GM21717 (cell line): ENCODE data around the gene LGR6.
"Not testable (repeated sequence)": the region's sequence is repeated elsewhere in the genome, so short reads cannot be mapped to it uniquely, and the experiment has no call there.

Experiments used
- ATAC-seq: cut with Tn5 transposase; IDR thresholded peaks from one replicate; pipeline ENCODE4 v1.9.1; 2021; ENCODE audit warnings: mild to moderate bottlenecking, moderate library complexity; ENCODE audit not compliant: unreplicated experiment

The LGR6 gene

GRCh38 chr1:202193614-202194327, at the start of gene LGR6:
LGR6 (plus strand) TSS chr1:202193799; CDS start chr1:202193990, 191 bp downstream.
- no peak for ATAC-seq

GRCh38 chr1:202144402-202145067, 49.1 kb upstream of the LGR6 start, which contains the start of gene ARL8A:
ARL8A (minus strand) TSS chr1:202144737; CDS start chr1:202144572, 165 bp downstream.
- peak; percentile 68 for ATAC-seq

- ATAC-seq = no peak
Measured at GRCh38 chr1:202145068-202145743, 48.4 kb upstream of the LGR6 start.

- not testable (repeated sequence) for ATAC-seq
Measured at GRCh38 chr1:202145744-202146140, 47.9 kb upstream of the LGR6 start.

GRCh38 chr1:202146279-202146678, 47.3 kb upstream of the LGR6 start:
- no peak for ATAC-seq

GRCh38 chr1:202146993-202147392, 46.6 kb upstream of the LGR6 start:
- no peak for ATAC-seq

GRCh38 chr1:202148391-202148790, 45.2 kb upstream of the LGR6 start:
- ATAC-seq = no peak

- no peak for ATAC-seq
Measured at GRCh38 chr1:202149566-202149965, 44.0 kb upstream of the LGR6 start.

GRCh38 chr1:202150187-202150586, 43.4 kb upstream of the LGR6 start:
- no peak for ATAC-seq

GRCh38 chr1:202150602-202151001, 43.0 kb upstream of the LGR6 start:
- no peak for ATAC-seq

- no peak for ATAC-seq
Measured at GRCh38 chr1:202151045-202151444, 42.6 kb upstream of the LGR6 start.

- no peak for ATAC-seq
Measured at GRCh38 chr1:202152399-202152798, 41.2 kb upstream of the LGR6 start.

GRCh38 chr1:202153284-202153683, 40.3 kb upstream of the LGR6 start:
- ATAC-seq = no peak

- ATAC-seq = no peak
Measured at GRCh38 chr1:202154148-202154765, 39.3 kb upstream of the LGR6 start.

- no peak for ATAC-seq
Measured at GRCh38 chr1:202154766-202155477, 38.7 kb upstream of the LGR6 start.

- ATAC-seq = no peak
Measured at GRCh38 chr1:202155478-202156021, 38.0 kb upstream of the LGR6 start.

GRCh38 chr1:202156590-202156989, 37.0 kb upstream of the LGR6 start:
- no peak for ATAC-seq

GRCh38 chr1:202157945-202158344, 35.7 kb upstream of the LGR6 start:
- ATAC-seq = no peak

GRCh38 chr1:202158810-202159533, 34.6 kb upstream of the LGR6 start:
- no peak for ATAC-seq
